ENCODE measurements around the gene TMUB2. TPM values are rescaled to one million over a fixed set of nuclear protein-coding genes. Genes with fewer than 3 reads are reported as not detected.

Gene TMUB2
- total and polyA plus RNA-seq, 2 experiments from 2014 or later, result 27.7 to 46.8 TPM

DNA sequence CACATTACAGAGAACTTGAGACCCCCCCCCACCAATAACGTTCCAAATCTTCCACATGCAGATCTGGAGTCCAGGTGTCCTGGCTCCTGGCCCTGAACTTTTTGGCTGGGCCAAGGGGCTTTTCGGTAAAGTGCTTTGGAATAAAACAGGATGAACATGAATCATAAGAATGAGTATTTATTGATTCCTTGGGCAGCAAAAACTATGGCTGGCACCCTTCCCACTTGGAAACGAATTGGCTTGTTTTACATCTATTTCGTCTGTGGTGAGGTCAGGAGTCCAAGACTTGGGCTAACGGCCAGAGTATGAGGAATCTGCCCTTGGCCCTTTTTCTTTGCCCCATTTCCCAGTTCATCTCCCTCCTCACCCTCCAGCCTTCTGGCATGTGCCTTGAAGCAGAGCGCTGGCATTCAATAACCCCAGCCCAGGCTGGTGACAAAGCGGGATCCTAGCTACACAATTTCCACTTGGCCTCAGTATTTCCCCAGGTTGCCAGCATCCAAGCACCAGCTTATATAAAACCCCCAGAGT lies 36.8 kb downstream of the TMUB2 start:
- H3K4me2 ChIP-seq, result peak overlapping the region; percentile 97
- TF ChIP-seq, protein P1, sequence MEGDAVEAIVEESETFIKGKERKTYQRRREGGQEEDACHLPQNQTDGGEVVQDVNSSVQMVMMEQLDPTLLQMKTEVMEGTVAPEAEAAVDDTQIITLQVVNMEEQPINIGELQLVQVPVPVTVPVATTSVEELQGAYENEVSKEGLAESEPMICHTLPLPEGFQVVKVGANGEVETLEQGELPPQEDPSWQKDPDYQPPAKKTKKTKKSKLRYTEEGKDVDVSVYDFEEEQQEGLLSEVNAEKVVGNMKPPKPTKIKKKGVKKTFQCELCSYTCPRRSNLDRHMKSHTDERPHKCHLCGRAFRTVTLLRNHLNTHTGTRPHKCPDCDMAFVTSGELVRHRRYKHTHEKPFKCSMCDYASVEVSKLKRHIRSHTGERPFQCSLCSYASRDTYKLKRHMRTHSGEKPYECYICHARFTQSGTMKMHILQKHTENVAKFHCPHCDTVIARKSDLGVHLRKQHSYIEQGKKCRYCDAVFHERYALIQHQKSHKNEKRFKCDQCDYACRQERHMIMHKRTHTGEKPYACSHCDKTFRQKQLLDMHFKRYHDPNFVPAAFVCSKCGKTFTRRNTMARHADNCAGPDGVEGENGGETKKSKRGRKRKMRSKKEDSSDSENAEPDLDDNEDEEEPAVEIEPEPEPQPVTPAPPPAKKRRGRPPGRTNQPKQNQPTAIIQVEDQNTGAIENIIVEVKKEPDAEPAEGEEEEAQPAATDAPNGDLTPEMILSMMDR (IDR thresholded peaks at IDR 0.05; ENCODE audit: poor library complexity), result no peak
- no peak for TF ChIP-seq EZH2 (IDR thresholded peaks at IDR 0.05; ENCODE audit: borderline replicate concordance)
- no peak for TF ChIP-seq EZH2phosphoT487 (IDR thresholded peaks at IDR 0.05; ENCODE audit: low read depth, severe bottlenecking, unreplicated experiment)
- H2AFZ ChIP-seq, result no peak overlapping the region
- no peaks in the 10 kb centered on the region for H3K36me3 ChIP-seq (replicated peaks; ENCODE audit: insufficient read depth, low read depth)
- DNase-seq (ENCODE audit: low spot score), result no peak
- no peaks in the 10 kb centered on the region for H3K9me3 ChIP-seq (ENCODE audit: low read depth)
- H3K79me2 ChIP-seq, result peaks cover 20% of the 10 kb centered on the region
- WGBS (ENCODE audit: low lambda C conversion rate, missing lambda C conversion rate), result 73% methylated on average over 7 of the region's 7 CpGs
- no peaks in the 10 kb centered on the region for H3K27me3 ChIP-seq
- no peak overlapping the region for H3K4me3 ChIP-seq
- H4K20me1 ChIP-seq (ENCODE audit: insufficient read depth, poor library complexity, severe bottlenecking), result no peaks in the 10 kb centered on the region
- no peaks in the 10 kb centered on the region for H3K9me2 ChIP-seq (replicated peaks; ENCODE audit: insufficient read depth)
- H3K27ac ChIP-seq, result no peak overlapping the region
- H3K4me1 ChIP-seq (ENCODE audit: insufficient read depth), result peaks cover 13% of the 10 kb centered on the region

GRCh38 chr17:44229090-44229489 lies 42.3 kb downstream of the TMUB2 start:
- no peaks in the 10 kb centered on the region for H3K36me3 ChIP-seq (replicated peaks; ENCODE audit: insufficient read depth, low read depth)
- H3K4me2 ChIP-seq, result no peak overlapping the region
- H3K27ac ChIP-seq, result no peak overlapping the region
- DNase-seq (ENCODE audit: low spot score), result no peak
- H3K9me3 ChIP-seq (ENCODE audit: low read depth), result no peaks in the 10 kb centered on the region
- no peaks in the 10 kb centered on the region for H3K9me2 ChIP-seq (replicated peaks; ENCODE audit: insufficient read depth)
- no peak for TF ChIP-seq EZH2 (IDR thresholded peaks at IDR 0.05; ENCODE audit: borderline replicate concordance)
- TF ChIP-seq, protein P1 (IDR thresholded peaks at IDR 0.05; ENCODE audit: poor library complexity), result no peak
- H3K27me3 ChIP-seq, result no peaks in the 10 kb centered on the region
- H3K4me1 ChIP-seq (ENCODE audit: insufficient read depth), result no peaks in the 10 kb centered on the region
- H4K20me1 ChIP-seq (ENCODE audit: insufficient read depth, poor library complexity, severe bottlenecking), result no peaks in the 10 kb centered on the region
- H3K79me2 ChIP-seq, result no peaks in the 10 kb centered on the region
- no peak overlapping the region for H3K4me3 ChIP-seq
- H2AFZ ChIP-seq, result no peak overlapping the region
- WGBS (ENCODE audit: low lambda C conversion rate, missing lambda C conversion rate), result 91% methylated on average over 6 of the region's 6 CpGs

DNA sequence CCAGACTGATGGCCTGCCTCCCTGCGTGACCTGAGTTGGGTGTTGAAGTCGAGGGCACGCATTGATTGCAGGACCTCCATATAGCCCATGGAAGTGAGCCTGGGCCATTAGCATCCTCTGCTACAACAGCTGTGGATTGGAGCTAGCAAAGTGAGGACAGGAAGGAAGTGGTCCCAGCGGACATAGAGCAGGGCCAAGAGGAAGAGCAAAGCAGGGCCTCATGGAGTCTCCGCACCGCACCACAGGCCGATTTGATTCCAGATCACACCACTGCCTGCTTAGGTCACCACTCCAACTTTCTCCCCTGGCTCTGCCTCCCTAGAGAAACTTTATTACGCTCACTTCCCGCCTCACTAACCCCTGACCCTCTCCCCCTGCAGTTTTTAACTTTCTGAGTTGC lies 43.4 kb downstream of the TMUB2 start:
- Histone ChIP-seq H3K4me2 (no peak overlapping the region), H3K36me3 (replicated peaks; ENCODE audit: insufficient read depth, low read depth) (no peaks in the 10 kb centered on the region), H3K79me2 (no peaks in the 10 kb centered on the region), H3K27ac (no peak overlapping the region), H3K27me3 (no peaks in the 10 kb centered on the region), H4K20me1 (ENCODE audit: insufficient read depth, poor library complexity, severe bottlenecking) (no peaks in the 10 kb centered on the region), H3K4me3 (no peak overlapping the region), H3K9me3 (ENCODE audit: low read depth) (no peaks in the 10 kb centered on the region), H3K4me1 (ENCODE audit: insufficient read depth) (no peaks in the 10 kb centered on the region), H3K9me2 (replicated peaks; ENCODE audit: insufficient read depth) (no peaks in the 10 kb centered on the region), H2AFZ (no peak overlapping the region)
- TF ChIP-seq EZH2phosphoT487 (IDR thresholded peaks at IDR 0.05; ENCODE audit: low read depth, severe bottlenecking, unreplicated experiment) (no peak), EZH2 (IDR thresholded peaks at IDR 0.05; ENCODE audit: borderline replicate concordance) (no peak)
- TF ChIP-seq, protein P1 (IDR thresholded peaks at IDR 0.05; ENCODE audit: poor library complexity), result no peak
- WGBS (ENCODE audit: low lambda C conversion rate, missing lambda C conversion rate), result 85% methylated on average over 9 of the region's 9 CpGs
- no peak for DNase-seq (ENCODE audit: low spot score)

- TF ChIP-seq EZH2 (IDR thresholded peaks at IDR 0.05; ENCODE audit: borderline replicate concordance) (no peak), EZH2phosphoT487 (IDR thresholded peaks at IDR 0.05; ENCODE audit: low read depth, severe bottlenecking, unreplicated experiment) (no peak)
- TF ChIP-seq, protein P1 (IDR thresholded peaks at IDR 0.05; ENCODE audit: poor library complexity), result no peak
- Histone ChIP-seq H3K4me2 (no peak overlapping the region), H3K36me3 (replicated peaks; ENCODE audit: insufficient read depth, low read depth) (no peaks in the 10 kb centered on the region), H3K9me3 (ENCODE audit: low read depth) (no peaks in the 10 kb centered on the region), H3K4me1 (ENCODE audit: insufficient read depth) (no peaks in the 10 kb centered on the region), H3K79me2 (no peaks in the 10 kb centered on the region), H4K20me1 (ENCODE audit: insufficient read depth, poor library complexity, severe bottlenecking) (no peaks in the 10 kb centered on the region), H3K27ac (no peak overlapping the region), H3K9me2 (replicated peaks; ENCODE audit: insufficient read depth) (no peaks in the 10 kb centered on the region), H3K27me3 (no peaks in the 10 kb centered on the region), H3K4me3 (no peak overlapping the region), H2AFZ (no peak overlapping the region)
- 89% methylated on average over 7 of the region's 7 CpGs for whole genome bisulfite sequencing (ENCODE audit: low lambda C conversion rate, missing lambda C conversion rate)
- DNase-seq (ENCODE audit: low spot score), result no peak
These were observed 45.3 kb downstream of the TMUB2 start for GRCh38 chr17:44232061-44232460.
